Measurements from ENCODE around the gene CD300LF. TPM values are rescaled to one million over a fixed set of nuclear protein-coding genes. Genes with fewer than 3 reads are reported as not detected.

Gene CD300LF
- total RNA-seq, 1 experiment from 2014 or later, result not detected

DNA sequence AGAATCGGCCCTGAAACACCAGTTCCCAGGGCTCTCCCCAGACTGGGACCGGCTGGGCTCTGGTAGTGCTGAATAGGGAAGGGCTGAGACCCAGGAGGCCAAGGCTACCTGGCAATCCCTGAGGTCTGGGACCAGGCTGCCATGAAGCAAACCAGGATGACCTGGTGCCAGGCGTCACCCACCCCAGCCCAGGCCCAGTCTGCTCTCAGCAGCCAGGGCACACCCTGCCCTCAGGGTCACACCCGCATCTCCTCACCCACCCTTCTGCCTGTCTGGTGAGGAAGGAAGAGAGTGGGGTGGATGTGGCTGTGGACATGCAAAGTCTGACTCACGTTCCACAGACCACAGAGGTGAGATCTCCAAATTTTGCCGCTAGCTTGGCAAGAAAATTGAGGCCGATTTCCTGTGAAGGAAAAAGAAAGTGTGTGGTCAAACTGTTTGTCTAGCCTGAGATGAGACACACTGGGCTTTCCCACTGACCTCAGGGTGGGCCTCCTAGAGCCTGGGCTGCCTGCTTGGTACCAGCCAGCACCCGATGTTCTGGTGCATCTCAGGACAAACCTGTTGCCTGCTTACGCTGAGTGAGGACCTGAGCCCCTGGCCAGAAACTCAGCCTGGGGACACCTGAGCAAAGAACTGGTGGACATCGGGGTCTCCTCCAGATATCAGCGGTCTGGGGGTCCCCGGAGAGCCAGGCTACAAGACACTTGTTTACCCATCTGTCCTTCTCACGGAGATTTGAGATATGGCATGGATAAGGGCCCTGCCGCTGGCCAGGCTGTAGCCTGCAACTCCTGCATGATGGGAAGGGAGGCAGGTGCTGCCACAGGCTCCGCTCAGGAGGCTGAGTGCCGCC is 18.0 kb upstream of the CD300LF start:
- Histone ChIP-seq H4K91ac (ENCODE audit: insufficient read length, low read depth, low read length) (no peak overlapping the region), H2BK20ac (ENCODE audit: low read depth, low read length, poor library complexity, severe bottlenecking) (no peak overlapping the region), H3K56ac (ENCODE audit: insufficient read length, low read depth, low read length) (no peak overlapping the region), H3K23ac (ENCODE audit: insufficient read length, low read depth, low read length) (no peak overlapping the region), H3K4ac (ENCODE audit: low read depth, low read length) (no peak overlapping the region), H3T11ph (ENCODE audit: low read length) (no peak overlapping the region), H3K18ac (ENCODE audit: insufficient read length, low read depth, low read length) (no peak overlapping the region), H3K23me2 (ENCODE audit: insufficient read length, low read depth, low read length, poor library complexity, severe bottlenecking) (no peaks in the 10 kb centered on the region), H3K9me3 (ENCODE audit: control insufficient read depth, low read depth, low read length) (no peaks in the 10 kb centered on the region), H2BK5ac (ENCODE audit: insufficient read length, low read length) (no peak overlapping the region), H3K4me2 (ENCODE audit: insufficient read depth, insufficient read length, low read length) (no peak overlapping the region), H2AK5ac (ENCODE audit: insufficient read length, low read length) (no peak overlapping the region), H3K9ac (ENCODE audit: extremely low read depth, insufficient read length, low read length) (no peak overlapping the region), H3K79me1 (ENCODE audit: insufficient read depth, low read depth, low read length, poor library complexity, severe bottlenecking) (no peaks in the 10 kb centered on the region), H2BK12ac (ENCODE audit: insufficient read length, low read depth, low read length) (no peak overlapping the region), H2BK120ac (ENCODE audit: low read depth, low read length, poor library complexity, severe bottlenecking) (no peak overlapping the region), H4K20me1 (ENCODE audit: control insufficient read depth, insufficient read depth, insufficient read length) (no peaks in the 10 kb centered on the region), H4K5ac (ENCODE audit: insufficient read length, low read depth, low read length) (no peak overlapping the region), H4K8ac (replicated peaks; ENCODE audit: insufficient read length, low read depth, low read length) (no peak overlapping the region), H3K27me3 (ENCODE audit: insufficient read depth, low read length) (no peaks in the 10 kb centered on the region; the same call in 1 of the 2 replicates), H3K27ac (ENCODE audit: insufficient read length, low read depth, low read length) (no peak overlapping the region), H3K14ac (ENCODE audit: insufficient read depth, low read length) (no peak overlapping the region), H3K4me1 (ENCODE audit: insufficient read depth, low read length) (no peaks in the 10 kb centered on the region), H2AFZ (ENCODE audit: low read length) (no peak overlapping the region), H2BK15ac (ENCODE audit: low read depth, low read length) (no peak overlapping the region), H3K79me2 (ENCODE audit: insufficient read depth, low read length) (no peaks in the 10 kb centered on the region)
- Mint-ChIP-seq H3K9me3 (no peaks in the 10 kb centered on the region), H3K4me1 (peaks cover 0 to 3% of the 10 kb centered on the region in 2 experiments; a peak in 1 of 4 replicates), H3K4me3 (no peak overlapping the region), H3K27me3 (ENCODE audit: low read depth) (peaks cover 6% of the 10 kb centered on the region; the same call in 1 of the 2 replicates), H3K27ac (no peak overlapping the region), H3K36me3 (ENCODE audit: insufficient read depth in 1 of 3, low read depth in 3 of 3) (no peaks in the 10 kb centered on the region)
- no peak for DNase-seq
- no CpG with 5 or more reads among the region's 16 CpGs for WGBS (ENCODE audit: extremely low coverage, insufficient read length, low lambda C conversion rate)
- TF ChIP-seq, protein P1, sequence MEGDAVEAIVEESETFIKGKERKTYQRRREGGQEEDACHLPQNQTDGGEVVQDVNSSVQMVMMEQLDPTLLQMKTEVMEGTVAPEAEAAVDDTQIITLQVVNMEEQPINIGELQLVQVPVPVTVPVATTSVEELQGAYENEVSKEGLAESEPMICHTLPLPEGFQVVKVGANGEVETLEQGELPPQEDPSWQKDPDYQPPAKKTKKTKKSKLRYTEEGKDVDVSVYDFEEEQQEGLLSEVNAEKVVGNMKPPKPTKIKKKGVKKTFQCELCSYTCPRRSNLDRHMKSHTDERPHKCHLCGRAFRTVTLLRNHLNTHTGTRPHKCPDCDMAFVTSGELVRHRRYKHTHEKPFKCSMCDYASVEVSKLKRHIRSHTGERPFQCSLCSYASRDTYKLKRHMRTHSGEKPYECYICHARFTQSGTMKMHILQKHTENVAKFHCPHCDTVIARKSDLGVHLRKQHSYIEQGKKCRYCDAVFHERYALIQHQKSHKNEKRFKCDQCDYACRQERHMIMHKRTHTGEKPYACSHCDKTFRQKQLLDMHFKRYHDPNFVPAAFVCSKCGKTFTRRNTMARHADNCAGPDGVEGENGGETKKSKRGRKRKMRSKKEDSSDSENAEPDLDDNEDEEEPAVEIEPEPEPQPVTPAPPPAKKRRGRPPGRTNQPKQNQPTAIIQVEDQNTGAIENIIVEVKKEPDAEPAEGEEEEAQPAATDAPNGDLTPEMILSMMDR (conservative IDR thresholded peaks at IDR 0.05), result no peak
